ENCODE results near the gene PIP5KL1. TPM values are rescaled to one million over a fixed set of nuclear protein-coding genes. Genes with fewer than 3 reads are reported as not detected.

PIP5KL1 gene
- total RNA-seq, 6 experiments from 2014 or later, result 0.58 to 0.81 (median 0.70) TPM; not detected in 3

GRCh38 chr9:127946728-127947127 is 16.2 kb upstream of the PIP5KL1 start:
- peaks cover 0 to 6% (median under 1%) of the 10 kb centered on the region in 4 donors for H3K4me1 ChIP-seq
- WGBS (ENCODE audit: insufficient coverage, low coverage, low lambda C conversion rate, missing lambda C conversion rate), result 67% methylated on average over 1 of the region's 3 CpGs
- H3K9me3 ChIP-seq, result no peaks in the 10 kb centered on the region
- no peak for DNase-seq
- no peak for TF ChIP-seq POLR2A (IDR thresholded peaks at IDR 0.05)
- TF ChIP-seq, protein P1, sequence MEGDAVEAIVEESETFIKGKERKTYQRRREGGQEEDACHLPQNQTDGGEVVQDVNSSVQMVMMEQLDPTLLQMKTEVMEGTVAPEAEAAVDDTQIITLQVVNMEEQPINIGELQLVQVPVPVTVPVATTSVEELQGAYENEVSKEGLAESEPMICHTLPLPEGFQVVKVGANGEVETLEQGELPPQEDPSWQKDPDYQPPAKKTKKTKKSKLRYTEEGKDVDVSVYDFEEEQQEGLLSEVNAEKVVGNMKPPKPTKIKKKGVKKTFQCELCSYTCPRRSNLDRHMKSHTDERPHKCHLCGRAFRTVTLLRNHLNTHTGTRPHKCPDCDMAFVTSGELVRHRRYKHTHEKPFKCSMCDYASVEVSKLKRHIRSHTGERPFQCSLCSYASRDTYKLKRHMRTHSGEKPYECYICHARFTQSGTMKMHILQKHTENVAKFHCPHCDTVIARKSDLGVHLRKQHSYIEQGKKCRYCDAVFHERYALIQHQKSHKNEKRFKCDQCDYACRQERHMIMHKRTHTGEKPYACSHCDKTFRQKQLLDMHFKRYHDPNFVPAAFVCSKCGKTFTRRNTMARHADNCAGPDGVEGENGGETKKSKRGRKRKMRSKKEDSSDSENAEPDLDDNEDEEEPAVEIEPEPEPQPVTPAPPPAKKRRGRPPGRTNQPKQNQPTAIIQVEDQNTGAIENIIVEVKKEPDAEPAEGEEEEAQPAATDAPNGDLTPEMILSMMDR (IDR thresholded peaks at IDR 0.05), result no peak
- H3K27ac ChIP-seq, result no peak overlapping the region
- ATAC-seq, result no peak
- peaks cover 0 to 45% (median 14%) of the 10 kb centered on the region in 4 donors for H3K36me3 ChIP-seq
- no peak overlapping the region for H3K4me3 ChIP-seq
- no peaks in the 10 kb centered on the region for H3K27me3 ChIP-seq
- intact Hi-C loops (cut with DNase I), result no loop called here

DNA sequence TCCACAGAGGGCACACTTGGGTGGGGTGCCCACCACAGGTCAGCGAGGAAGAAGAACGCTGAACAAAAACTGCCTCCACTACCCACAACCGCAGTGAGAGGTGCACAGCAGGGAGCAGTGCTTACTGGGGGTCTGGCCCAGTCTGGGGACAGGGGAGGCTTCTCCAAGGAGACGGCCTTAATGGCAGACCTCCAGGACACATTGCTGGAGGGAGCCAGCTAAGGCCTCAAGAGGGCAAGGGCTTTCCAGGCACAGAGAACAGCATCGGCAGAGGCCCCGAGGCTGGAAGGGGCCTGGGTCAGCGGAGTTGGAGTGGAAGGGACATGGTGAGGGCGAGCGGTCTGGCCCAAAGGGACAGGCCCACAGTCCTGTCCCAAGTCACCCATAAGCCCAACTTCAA is 15.4 kb upstream of the PIP5KL1 start:
- no peak overlapping the region for H3K4me3 ChIP-seq
- H3K27ac ChIP-seq, result no peak overlapping the region
- no peaks in the 10 kb centered on the region for H3K9me3 ChIP-seq
- ATAC-seq (no peak), DNase-seq (no peak)
- H3K36me3 ChIP-seq, result peaks cover 0 to 47% (median 14%) of the 10 kb centered on the region in 4 donors
- no peaks in the 10 kb centered on the region for H3K27me3 ChIP-seq
- TF ChIP-seq, protein P1 (IDR thresholded peaks at IDR 0.05), result no peak
- no peak for TF ChIP-seq POLR2A (IDR thresholded peaks at IDR 0.05)
- H3K4me1 ChIP-seq, result peaks cover 0 to 2% (median 0%) of the 10 kb centered on the region in 4 donors
- WGBS (ENCODE audit: insufficient coverage, low coverage, low lambda C conversion rate, missing lambda C conversion rate), result 95% methylated on average over 4 of the region's 9 CpGs
- intact Hi-C loops (cut with DNase I), result no loop called here

GRCh38 chr9:127945338-127945737 is 14.8 kb upstream of the PIP5KL1 start:
- no peak for DNase-seq
- H3K9me3 ChIP-seq, result no peaks in the 10 kb centered on the region
- H3K4me1 ChIP-seq, result no peaks in the 10 kb centered on the region
- H3K4me3 ChIP-seq, result no peak overlapping the region
- peaks cover 0 to 47% (median 14%) of the 10 kb centered on the region in 4 donors for H3K36me3 ChIP-seq
- H3K27me3 ChIP-seq, result no peaks in the 10 kb centered on the region
- intact Hi-C loops (cut with DNase I), result no loop called here
- WGBS (ENCODE audit: insufficient coverage, low coverage, low lambda C conversion rate, missing lambda C conversion rate), result 84% methylated on average over 6 of the region's 24 CpGs
- ATAC-seq, result no peak
- TF ChIP-seq POLR2A (IDR thresholded peaks at IDR 0.05), result no peak
- TF ChIP-seq, protein P1 (IDR thresholded peaks at IDR 0.05), result no peak
- H3K27ac ChIP-seq, result no peak overlapping the region

DNA sequence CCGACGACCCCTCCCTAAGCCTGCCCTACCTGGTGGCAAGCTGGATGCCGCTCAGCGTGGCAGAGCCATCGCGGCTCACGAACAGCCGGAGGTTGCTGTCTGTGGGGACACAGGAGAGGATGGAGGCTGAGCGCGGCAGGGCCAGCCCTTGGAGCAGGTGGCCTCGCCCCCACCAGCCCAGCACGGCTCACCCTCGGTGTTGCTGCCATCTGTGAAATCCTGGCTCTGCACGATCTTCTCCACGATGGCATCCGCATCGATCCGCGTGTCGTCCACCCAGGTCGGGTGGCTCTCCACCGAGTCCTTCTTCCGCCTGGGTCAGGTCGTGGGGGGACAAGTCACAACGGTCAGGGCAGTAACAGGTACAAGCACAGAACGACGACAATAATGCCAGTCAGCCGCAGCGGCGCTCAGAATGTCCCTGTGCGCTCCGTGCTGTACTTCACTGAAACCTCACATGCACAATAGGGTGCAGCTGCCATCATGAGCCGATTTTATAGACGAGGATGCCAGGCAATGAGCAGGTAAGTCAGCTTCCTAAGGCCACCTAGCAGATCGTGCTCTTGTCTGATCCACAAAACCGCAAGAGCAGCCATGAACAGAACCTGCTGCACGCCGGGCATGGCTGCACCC is 14.1 kb upstream of the PIP5KL1 start:
- TF ChIP-seq POLR2A (IDR thresholded peaks at IDR 0.05), result no peak
- TF ChIP-seq, protein P1 (IDR thresholded peaks at IDR 0.05), result no peak
- DNase-seq (peak in 1 of 3 donors; percentile 23), ATAC-seq (no peak)
- no peaks in the 10 kb centered on the region for H3K27me3 ChIP-seq
- H3K36me3 ChIP-seq, result peaks cover 0 to 47% (median 16%) of the 10 kb centered on the region in 4 donors
- H3K9me3 ChIP-seq, result no peaks in the 10 kb centered on the region
- no peak overlapping the region for H3K27ac ChIP-seq
- WGBS (ENCODE audit: insufficient coverage, low coverage, low lambda C conversion rate, missing lambda C conversion rate), result 80% methylated on average over 2 of the region's 38 CpGs
- H3K4me1 ChIP-seq, result no peaks in the 10 kb centered on the region
- intact Hi-C loops (cut with DNase I), result loop anchor here (5.0 kb wide), 2 partner anchors 88 to 93 kb away; no protein-coding TSS in a partner anchor
- no peak overlapping the region for H3K4me3 ChIP-seq
